Inflammatory macrophage treated with lipopolysaccharide for 4 hours (primary cell): ENCODE results near the gene YPEL2.
"Not testable (repeated sequence)": the region's sequence is repeated elsewhere in the genome, so short reads cannot be mapped to it uniquely, and the experiment has no call there.

Experiments
- DNase-seq: peaks from one replicate; pipeline ENCODE4 v3.0.0-alpha.2; 2020

The YPEL2 gene

DNA sequence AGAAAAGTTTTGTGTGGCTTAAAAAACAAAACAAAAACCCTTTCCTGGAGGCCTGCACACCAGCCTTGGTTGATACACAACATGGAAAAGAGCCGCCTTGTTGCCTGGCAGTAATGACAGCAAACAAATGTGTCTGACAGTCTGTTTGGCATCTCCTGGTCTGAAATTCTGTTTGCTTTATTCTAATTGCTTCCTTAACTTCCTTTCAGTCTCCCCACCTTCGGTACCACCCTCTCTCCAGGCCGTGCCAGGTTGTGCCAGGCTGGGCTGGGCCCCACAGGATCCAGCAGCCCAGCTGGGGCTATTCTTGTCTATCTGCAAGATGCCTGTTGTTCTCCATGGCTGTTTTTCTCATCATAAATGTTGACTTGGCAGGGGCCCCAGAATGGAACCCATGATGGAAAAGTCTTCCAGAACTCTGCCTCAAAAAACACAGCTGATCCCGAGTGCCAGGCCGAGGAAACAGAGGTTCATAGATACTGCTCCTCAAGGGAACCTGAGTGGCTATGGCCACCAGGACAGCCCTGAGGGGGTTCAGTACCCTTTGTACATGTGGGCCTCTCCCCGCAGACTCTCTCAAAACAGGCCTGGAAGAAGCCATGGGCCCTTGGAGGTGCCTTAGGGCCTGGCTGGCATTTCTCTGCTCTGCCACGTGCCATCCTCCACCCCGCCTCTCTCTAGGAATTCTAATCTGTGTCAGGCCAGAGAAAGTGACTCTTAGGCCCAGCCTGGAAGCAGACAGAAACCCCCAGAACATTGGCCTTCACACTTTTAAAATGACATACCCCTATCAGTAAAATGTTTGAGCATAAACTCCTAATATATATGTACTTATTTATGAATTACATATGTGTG lies 50.5 kb downstream of the YPEL2 start:
- no peak for DNase-seq

DNA sequence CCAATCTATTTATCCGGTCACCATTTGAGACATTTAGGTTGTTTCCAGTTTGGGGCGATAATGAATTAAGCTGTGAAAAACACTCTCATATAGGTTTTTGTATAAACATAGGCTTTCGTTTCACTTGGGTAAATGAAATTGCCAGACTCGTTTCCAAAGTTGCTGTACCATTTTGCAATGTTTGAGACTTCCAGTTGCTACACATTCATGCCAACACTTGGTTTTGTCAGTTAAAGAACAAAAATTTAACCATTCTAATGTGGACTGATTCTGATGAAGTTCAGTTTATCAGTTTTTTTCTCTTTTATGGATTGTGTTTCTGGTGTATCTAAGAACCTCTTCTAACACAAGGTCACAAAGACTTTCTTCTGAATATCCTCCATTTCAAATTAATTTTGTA lies 52.4 kb downstream of the YPEL2 start:
- DNase-seq: no peak

GRCh38 chr17:59387351-59388068 lies 56.1 kb downstream of the YPEL2 start:
- no peak for DNase-seq

DNA sequence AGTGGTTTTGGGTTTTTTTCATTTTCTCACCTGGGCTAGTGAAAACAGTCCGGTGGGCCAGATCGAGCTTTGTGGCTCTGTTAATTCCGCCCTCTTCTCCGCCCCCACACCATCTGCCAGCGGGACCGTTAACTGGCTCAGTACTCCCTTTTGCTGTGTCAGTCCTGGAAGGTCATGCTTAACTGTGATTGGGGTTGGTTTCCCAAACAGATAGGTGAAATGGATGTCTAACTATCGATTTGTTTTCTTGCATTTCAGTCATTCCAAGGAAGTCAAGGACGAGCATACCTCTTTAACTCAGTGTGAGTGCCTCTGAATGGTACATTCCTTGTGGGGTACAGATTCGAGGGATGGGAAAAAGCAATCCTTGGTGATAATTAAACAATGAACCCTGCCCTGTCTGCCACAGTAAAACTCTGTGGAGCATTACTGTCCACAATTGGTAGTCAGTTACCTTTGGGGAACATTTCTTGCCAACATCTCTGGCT lies 56.7 kb downstream of the YPEL2 start:
- DNase-seq: no peak

GRCh38 chr17:59389066-59389465 lies 57.6 kb downstream of the YPEL2 start:
- no peak for DNase-seq

DNA sequence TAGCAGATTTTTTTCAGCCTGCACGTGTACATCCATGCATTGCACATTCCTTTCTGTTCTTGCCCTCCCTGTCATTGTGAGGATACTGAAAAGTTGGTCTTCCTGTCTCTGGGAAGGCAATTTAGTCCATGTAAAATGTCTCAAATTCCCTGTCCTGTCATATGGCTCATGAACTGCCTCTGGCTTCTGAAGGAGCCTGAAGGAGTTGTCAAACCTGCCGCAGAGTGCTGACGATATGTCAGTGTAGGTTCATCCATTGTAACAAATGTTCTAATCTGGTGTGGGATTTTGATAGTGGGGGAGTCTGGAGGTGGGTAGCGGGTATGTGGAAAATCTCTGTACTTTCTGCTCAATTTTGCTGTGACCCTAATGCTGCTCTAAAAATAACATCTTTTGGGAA lies 59.6 kb downstream of the YPEL2 start:
- no peak for DNase-seq

DNA sequence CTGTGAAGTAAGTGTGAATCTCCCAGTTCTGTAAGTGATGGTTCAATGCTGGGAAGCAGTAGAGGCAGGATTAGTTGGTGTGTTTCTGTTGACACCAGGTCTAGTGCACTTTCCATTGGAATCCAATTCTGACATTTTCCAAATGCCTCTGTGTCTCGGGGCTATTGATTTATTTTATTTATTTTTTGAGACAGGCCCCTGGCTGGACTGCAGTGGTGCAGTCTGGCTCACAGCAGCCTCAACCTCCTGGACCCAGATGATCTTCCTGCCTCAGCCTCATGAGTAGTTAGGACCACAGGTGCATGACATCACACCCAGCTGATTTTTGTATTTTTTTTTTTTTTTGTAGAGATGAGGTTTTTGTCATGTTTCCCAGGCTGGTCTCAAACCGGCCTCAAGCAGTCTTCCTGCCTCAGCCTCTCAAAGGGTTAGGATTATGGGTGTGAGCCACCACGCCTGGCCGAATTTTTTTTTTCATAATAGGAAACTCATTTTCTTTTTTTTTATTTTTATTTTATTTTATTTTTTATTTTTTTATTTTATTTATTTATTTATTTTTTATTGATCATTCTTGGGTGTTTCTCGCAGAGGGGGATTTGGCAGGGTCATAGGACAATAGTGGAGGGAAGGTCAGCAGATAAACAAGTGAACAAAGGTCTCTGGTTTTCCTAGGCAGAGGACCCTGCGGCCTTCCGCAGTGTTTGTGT lies 61.7 kb downstream of the YPEL2 start:
- no peak for DNase-seq

- not testable (repeated sequence) for DNase-seq
These were observed 62.4 kb downstream of the YPEL2 start for GRCh38 chr17:59393742-59394410.

- no peak for DNase-seq
These were observed 64.8 kb downstream of the YPEL2 start for GRCh38 chr17:59396134-59396826.

GRCh38 chr17:59397316-59398073 lies 66.0 kb downstream of the YPEL2 start:
- DNase-seq: no peak

GRCh38 chr17:59399914-59400313 lies 68.5 kb downstream of the YPEL2 start:
- no peak for DNase-seq

GRCh38 chr17:59400858-59401257 lies 69.4 kb downstream of the YPEL2 start:
- DNase-seq: no peak

DNA sequence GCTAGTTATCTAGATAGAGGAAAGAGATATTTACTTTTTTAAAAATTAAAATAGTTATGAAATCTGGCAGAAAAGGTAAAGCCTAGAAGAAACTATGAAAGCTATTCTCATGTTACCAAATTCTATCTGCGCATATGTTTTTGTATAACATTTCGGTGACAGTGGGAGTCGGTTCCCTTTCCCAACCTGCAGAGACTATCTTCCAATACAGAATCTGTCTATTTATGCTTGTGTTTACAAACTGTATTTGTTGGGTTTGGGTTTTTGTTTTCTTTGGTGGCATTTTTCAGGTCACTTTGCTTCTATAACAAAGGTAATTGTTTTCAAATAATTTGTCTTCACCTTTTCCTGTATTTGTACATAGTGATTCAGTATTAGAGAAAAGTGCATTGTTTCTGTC lies 69.8 kb downstream of the YPEL2 start:
- no peak for DNase-seq

DNA sequence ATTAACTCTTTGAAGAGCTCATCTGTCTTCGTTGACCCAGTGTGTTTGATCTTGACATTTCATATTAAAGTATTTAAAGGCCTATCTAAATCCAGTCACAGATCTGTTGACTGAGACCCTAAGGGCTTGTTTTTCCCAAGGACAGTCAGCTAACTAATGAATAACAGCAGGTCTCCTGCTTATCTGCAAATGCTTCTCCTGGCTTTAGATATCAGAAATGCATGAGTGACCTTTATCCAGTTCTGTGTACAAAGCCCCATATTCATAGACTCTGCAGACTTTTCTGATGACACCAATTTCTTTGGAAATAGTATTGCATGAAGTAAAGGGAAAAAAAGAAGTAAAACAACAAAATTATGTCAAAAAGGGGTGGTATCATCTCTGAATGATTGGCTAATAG lies 70.3 kb downstream of the YPEL2 start:
- DNase-seq: peak; percentile 31

DNA sequence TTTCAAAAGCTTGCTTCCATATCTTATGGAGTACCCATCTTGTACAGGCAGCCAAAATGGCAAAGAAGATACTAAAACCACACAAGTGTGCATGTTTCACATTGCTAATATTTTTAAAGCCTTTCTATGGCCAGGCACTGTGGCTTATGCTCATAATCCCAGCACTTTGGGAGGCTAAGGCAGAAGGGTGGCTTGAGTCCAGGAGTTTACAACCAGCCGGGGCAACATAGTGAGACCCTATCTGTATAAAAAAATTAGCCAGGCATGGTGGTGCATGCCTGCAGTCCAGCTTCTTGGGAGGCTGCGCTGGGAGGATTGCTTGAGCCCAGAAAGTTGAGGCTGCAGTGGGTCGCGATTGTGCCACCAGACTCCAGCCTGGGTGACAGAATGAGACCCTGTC lies 71.3 kb downstream of the YPEL2 start:
- no peak for DNase-seq

- DNase-seq: no peak
These were observed 73.0 kb downstream of the YPEL2 start for GRCh38 chr17:59404471-59404870.

GRCh38 chr17:59405944-59406705 lies 74.7 kb downstream of the YPEL2 start:
- DNase-seq: no peak

DNA sequence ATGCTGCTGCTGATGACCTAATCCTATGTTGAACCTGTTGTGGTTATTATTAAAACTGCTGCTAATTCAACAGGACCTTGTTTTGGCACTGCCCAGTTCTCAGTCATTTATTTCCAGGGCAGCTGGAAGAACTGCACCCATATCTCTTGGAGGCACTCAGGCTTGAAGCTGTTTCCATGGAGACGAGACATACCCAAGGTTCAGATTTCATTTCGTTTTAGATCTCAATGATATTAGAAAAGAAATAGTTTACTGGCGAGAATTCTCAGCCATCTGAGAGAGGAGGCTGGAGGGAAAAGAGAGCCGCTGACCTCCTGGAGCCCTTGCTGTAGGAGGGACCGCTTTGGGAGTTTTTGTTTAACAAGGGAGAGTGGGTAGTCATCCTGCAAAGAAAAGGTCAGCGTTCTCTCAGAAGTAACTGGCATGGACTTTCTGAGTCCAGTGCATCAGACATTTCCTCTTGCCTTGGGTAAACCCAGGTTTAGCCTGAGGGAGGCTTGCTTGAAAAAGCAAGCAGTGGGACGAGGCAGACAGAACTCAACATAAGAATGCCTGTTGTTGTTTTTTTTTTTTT lies 75.4 kb downstream of the YPEL2 start:
- no peak for DNase-seq

- no peak for DNase-seq
These were observed 78.0 kb downstream of the YPEL2 start for GRCh38 chr17:59409336-59410048.

- DNase-seq: no peak
These were observed 78.6 kb downstream of the YPEL2 start for GRCh38 chr17:59410049-59410437.
